GM21515 (cell line): ENCODE measurements around the gene NDUFB10.

ENCODE experiments used
- ATAC-seq: cut with Tn5 transposase; IDR thresholded peaks from one replicate; pipeline ENCODE4 v1.9.1; 2021; ENCODE audit not compliant: unreplicated experiment

The NDUFB10 gene

DNA sequence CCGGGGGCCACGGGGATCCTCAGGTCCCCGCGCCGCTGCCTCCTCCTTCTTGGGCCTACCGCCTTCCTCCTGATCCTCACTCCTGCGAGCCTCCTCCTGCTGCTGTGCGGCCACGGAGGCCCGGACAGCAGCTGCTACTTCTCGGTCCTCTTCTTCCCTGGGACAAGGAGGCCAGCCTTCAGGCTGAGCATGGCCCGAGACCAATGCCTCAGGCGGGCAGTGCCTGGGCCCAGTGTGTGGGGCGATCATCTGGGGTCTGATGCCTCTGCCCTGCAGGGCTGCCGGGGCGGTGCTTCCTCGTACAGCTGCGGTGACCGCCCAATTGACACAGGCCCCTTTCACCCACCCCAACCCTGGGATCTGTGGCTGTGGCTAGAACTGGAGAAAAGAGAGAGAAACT lies 41.7 kb downstream of the NDUFB10 start:
- ATAC-seq: no peak

DNA sequence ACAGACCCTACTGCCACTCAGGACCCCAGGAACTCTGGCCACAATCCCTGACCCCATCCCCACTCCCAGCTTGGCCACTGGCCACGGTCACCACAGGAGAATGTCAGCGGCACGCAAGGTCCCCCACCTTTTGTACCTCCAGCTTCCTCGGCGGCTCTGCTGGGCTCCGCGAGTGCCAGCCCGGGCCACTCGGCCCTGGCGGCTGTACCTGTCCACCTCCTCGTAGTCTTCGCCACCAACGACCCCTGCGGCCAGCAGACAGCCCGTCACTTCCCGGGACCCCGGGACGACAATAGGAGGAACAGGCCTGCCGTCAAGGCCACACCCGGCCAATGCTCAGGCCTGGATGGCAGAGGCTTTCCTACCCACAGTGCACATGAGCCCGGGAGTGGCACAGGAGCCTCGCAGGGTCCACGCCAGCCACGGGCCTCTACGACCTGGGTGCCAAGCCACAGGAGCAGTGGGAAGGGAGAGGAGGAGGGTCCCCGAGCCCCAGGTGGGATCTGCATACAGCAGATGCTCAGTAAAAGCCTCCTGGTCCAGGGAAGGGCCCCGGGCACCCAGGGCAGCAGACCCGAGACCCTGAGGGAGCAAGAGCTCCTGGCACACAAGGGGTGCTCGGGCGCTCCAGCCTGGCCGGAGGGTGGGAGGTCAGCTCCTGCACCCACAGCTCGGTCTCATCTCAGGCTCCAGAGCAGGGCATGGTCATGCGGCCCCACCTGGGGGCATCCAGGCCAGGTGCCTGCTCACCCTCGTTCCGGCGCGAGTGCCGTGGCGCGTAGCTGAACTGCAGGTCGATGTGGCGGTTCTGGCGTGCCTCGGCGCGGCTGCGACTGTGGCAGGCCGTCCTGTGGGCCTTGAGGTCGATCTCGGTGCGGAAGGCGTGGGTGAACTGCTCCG lies 42.4 kb downstream of the NDUFB10 start:
- ATAC-seq: no peak

DNA sequence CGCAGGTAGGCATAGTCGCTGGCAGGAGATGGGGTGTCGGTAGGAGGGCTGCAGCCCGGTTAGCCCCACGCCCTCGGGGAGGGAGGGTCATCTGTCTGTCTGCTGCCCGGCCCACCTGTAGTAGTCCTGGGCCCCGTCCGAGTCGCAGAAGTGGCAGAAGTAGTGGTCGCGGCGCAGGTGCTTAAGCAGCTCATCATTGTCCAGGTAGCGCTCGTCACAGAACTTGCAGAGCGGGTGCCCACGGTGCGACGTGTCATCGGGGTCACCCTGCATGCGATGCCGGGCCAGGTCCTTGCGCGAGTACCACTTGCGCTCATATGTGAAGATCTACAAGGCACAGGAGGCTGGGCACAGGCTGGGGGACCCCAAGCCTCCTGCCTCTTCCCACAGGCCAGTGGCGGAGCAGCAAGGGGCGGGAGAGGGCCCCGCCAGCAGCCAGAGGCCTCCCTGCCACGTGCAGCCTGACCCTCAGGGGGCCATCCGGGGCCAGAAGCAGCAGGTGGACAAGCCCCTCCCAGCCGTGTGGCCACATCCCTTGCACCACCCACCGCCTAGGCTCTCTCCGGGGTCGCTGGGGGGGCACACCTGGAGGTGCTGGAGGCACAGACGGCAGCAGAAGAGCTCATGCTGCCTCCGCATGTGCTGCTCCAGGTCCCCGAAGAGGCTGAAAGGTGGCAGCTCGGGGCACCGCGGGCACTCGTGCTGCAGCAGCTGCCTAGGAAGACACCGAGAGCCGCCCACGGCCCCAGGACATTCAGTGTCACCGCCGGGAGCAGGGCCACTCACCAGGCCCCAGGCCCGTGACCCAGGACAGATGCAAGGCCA lies 43.3 kb downstream of the NDUFB10 start:
- no peak for ATAC-seq

DNA sequence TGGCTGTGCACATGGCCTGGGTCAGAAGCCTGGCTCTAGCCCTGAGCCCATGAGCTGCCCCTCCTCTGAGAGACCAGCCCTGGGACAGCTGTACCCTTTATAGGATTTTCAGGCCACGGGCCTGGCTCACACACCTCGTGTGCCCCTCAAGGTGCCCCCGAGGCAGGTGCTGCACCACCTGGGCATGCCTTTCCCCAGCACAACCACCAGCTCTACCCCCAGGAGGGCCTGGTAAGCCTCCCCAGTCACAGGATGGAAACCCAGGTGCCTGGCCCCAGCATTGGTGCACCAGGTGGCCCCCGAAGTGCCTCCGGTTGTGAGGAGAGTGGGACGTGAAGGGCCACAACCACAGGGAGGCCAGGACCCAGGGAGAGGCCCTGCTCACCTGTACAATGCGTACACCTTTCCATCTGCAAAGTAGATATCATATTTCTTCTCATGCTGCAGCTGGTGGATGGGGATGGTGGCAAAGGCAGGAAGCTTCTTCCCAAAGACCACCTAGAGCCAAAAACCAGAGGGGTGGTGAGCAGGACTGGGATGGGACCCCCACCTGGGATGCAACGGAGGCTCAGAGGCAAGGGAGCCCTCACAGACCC lies 44.0 kb downstream of the NDUFB10 start:
- ATAC-seq: no peak

DNA sequence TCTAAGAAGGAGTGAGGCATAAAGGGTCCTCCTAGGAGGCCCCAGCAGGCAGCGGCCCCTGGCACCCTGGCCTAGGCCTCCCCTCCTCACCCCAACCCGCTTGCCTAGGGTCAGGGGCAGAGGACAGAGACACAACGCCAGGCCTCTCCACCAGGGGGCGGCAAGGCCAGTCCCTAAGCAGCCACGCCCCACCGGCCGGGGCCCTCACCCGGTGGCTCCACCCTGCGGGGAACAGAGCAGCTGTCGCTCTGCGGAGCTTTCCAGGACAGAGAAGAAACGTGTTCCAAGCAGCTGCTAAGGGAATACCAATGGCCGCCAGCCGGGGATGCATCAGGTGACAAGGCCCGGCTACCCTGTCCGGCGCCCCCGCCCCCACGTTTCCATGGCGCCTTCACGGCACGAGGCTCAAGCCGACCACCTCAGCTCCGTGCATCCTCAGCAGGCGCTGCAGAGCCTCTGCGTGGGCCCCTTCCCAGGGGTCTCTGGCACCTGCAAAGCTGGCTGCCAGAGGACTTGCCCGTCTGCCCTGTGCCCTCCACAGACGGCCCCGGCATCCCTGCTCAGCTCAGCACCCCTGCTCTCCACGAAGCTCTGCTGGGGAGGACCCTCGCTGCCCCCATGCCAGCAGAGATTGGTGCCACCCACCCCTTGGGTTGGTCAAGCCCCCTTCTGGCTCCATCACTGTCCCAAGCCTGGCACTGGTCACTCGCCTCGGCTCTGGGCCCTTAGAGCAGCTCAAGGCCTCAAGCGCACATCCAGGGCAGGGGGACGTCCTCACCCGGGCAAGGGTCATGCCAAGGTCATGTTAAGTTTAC lies 44.7 kb downstream of the NDUFB10 start:
- ATAC-seq: no peak

DNA sequence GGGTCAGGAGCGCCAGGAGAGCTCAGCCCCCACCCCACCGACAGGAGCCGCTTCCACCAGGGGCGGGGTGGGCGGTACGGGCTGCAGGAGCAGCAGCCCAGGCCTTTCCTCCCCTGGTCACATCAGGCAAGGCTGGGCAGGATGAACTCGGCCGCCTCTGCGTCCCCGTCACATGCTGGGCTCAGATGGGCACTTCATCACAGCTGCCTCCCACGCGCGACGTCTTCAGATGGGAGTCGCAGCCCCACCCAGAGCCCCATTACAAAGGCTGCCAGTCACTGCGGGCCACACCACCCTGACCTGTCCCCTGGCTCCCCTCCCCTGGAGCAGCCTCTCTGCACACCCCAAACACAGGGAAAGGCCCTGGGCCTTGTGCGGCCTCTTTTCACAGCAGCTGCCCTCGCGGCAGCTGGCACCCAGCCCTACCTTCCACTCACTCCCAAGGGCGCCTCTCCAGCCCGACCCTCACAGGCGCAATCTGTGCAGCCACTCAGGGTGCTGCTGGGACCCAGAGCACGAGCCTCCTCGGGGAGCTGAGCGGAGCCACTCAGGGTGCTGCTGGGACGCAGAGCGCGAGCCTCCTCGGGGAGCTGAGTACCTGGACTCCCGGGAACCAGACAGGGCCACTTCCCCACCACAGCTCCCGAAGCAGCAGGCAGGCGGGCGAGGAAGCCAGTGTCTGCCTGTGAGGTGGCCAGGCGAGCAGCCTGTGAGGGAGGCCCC lies 45.6 kb downstream of the NDUFB10 start:
- ATAC-seq: no peak

DNA sequence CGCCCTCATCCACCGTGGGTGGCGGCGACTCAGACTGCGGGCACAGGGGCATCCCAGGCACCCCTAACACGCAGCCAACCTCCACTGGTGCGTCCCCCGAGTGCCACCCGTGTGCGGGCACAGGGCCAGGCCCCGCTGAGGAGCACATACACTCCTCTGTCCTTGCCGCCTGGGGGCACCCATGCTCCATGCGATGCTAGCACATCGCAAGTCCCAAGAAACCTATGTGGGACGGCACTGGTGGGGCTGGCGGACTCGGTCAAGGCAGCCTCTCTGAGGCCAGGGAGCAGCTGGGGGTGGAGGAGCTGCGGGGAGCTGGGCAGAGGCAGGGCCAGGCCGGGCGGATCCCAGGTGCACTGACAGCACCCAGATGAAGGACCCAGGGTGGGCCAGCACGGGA lies 46.3 kb downstream of the NDUFB10 start:
- no peak for ATAC-seq

DNA sequence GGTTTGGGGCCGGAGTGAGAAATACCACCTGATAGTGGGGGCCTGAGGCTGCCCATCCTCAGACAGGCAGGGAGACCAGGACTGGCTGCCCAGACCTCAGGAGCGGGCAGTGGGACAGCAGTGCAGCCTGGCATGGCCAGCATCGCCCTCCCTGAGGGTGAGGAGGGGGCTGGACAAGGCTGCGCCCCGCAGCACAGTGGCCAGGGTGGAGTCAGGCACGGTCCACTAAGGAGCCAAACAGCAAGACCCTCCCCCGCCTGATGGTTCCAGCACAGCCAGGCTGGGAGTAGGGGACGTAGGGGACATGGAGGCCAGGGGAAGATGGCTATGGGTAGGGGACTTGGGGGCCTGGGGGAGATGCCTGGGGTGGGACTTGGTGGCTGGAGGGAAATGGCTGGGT lies 47.0 kb downstream of the NDUFB10 start:
- ATAC-seq: no peak

DNA sequence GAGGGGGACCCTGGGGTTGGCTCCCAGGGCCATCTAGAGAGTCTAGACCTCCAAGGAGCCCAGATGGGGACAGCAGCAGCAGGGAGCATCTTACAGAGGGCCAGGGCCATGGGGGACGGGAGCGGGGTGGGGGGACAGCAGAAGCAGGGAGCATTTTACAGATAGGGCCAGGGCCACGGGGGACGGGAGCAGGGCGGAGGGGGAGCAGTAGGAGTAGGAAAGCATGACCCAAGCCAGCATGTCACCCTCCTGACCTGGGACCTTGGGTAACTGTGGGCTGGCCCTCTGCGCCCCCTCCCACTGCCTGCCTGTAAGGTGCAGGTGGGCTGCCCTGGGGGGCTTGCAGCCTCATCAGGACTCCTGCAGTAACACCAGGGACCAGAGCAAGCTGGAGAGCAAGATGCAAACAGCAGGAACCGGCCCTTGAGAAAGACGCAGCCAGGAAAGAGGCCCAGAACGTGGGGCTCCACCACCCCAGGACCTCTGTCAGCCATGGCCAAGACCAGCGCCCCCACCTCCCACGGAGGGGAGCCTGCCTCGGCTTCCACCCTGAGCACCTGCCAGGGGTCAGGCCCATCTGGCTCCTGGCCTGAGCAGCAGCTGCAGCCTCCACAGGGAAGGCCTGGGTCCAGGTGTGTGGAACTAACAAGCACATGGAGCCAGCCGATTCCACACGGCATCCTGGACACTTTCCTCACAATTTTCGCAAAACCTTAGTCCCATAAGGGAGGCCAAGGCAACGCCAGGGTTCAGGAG lies 47.9 kb downstream of the NDUFB10 start:
- no peak for ATAC-seq

DNA sequence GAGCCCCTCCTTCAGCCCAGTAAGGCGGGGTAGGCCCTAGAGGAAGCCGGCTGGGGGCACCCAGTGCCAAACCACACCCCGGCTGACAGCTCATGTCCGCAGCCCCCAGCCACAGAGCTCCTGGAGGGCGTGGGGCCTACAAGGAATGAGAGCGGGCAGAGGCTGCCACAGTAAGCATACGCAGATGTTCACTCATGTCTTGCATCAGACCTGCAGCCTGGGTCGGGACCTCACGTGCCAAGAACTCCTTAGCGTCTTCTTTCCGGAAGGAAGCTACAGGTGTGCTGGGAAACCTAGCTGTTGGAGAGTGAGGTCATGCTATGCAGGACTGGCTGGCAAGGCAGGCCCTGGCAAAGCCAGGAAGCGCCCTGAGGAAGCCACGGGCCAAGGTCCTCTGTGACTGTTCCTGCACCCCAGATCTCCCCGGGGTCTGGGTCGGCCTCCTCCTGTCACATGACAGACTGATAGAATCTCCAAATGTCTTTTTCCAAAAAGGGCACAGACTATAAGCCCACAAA lies 48.7 kb downstream of the NDUFB10 start:
- no peak for ATAC-seq

DNA sequence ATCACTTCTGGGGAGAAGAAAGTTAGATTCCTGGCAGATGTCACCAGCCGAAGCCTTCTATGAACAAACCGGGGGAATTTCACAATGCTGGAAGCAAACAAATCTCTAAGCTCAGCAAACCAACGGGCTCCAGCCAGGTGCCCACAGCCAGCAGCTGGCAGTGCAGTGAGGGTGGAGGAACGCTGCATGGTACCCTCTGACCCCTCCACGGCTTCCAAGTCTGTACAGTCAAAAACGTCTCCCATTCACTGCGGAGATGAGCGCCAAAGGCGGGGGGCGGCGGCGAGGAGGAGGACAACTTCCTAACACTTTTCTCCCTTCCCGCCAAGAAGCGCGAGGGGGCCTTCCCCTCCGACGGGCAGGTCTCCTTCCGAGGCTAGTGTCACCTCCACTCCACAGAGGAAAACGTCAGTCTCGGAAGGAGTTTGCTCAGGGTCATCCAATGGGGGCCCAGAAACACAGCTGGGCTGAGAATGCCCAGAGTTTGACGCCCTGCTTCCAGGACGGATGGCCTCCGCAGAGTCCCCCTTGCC lies 49.4 kb downstream of the NDUFB10 start:
- no peak for ATAC-seq

DNA sequence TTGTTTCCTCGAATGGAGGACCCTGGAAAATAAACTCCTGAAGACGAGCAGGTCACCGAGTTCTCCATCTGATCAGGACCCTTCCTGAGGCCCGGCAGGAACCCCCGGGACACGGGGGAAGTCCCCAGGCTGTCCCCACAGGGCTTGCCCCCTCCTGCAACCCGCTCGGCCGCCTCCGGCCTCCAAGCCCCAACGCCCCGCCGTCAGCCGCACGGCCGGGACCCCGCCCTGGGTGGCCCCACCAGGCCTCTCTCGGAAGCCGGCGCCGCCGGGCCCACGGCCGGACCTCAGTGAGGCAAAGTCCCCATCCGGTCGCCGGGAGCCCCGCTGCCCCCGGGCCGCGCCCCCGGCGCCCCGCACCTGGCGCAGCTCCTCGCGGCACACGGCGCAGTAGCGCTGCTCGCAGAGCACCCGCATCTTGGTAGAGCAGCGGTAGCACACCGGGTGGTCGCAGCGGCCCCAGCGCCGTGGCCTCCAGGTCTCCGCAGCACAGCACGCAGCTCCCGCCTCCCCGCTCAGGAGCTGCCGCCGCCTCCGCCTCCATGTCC lies 49.9 kb downstream of the NDUFB10 start:
- peak; percentile 30 for ATAC-seq

DNA sequence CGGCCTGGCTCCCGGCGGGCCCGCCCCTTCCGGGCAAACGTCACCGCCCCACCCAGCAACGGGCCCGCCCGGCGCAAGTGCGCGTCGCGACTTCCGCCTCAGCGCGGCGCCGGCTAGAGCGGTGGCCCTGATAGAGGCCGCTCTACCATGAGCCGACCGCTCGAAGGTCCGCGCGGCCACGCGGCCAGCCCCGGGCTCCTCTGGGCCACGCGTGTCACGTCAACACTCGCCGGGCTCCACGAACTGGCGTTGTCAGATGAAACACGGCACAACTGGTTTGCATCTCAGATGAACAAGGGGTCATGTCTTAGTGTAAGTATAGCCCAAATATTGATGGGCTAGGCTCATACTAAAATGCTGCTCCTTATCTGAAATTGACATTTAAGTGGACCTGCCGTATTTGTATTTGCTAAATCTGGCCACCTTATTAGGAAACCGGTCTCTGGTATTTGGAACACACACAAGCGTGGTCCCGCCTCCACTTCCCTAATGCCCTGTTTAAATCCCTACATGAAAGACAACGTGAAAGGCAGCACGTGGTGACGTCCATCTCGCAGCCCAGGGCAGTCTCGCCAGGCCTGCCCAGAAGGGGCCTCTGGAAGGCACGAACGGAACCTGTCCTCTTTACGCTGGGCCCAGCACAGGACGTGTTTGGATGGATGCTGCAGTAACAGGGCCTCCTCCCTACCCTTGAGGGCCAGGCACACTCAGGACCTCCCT lies 50.6 kb downstream of the NDUFB10 start, which contains the start of gene ZNF598:
Gene ZNF598, minus strand, starts transcription at position 31 of the 720 bp plus-strand sequence.
- ATAC-seq: peak; percentile 71
